ENCODE data around the gene CCDC177.

The CCDC177 gene

DNA sequence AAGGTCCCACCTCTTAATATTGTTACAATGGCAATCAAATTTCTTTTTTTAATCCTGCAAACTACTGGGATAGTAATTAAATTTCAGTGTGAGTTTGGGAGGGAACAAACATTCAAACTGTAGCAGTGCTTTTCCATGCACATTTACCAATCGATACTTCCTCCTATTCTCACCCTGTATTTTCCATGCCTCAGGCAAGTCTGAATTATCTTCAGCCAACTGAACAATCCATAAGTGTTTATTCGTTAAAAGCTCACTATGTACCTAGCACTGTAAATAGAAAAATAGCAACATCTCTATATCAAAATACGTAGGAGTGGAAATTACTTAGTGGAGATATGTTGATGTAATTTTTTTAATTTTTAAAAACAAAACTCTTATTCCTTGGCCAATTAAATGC, 43.5 kb downstream of the CCDC177 start:
- no peak for DNase-seq (ENCODE audit: low read depth)
- TF ChIP-seq, protein P1, sequence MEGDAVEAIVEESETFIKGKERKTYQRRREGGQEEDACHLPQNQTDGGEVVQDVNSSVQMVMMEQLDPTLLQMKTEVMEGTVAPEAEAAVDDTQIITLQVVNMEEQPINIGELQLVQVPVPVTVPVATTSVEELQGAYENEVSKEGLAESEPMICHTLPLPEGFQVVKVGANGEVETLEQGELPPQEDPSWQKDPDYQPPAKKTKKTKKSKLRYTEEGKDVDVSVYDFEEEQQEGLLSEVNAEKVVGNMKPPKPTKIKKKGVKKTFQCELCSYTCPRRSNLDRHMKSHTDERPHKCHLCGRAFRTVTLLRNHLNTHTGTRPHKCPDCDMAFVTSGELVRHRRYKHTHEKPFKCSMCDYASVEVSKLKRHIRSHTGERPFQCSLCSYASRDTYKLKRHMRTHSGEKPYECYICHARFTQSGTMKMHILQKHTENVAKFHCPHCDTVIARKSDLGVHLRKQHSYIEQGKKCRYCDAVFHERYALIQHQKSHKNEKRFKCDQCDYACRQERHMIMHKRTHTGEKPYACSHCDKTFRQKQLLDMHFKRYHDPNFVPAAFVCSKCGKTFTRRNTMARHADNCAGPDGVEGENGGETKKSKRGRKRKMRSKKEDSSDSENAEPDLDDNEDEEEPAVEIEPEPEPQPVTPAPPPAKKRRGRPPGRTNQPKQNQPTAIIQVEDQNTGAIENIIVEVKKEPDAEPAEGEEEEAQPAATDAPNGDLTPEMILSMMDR (conservative IDR thresholded peaks at IDR 0.05; ENCODE audit: low read depth, low read length), result no peak
- H3K4me3 ChIP-seq (ENCODE audit: low read depth, low read length), result no peak overlapping the region

DNA sequence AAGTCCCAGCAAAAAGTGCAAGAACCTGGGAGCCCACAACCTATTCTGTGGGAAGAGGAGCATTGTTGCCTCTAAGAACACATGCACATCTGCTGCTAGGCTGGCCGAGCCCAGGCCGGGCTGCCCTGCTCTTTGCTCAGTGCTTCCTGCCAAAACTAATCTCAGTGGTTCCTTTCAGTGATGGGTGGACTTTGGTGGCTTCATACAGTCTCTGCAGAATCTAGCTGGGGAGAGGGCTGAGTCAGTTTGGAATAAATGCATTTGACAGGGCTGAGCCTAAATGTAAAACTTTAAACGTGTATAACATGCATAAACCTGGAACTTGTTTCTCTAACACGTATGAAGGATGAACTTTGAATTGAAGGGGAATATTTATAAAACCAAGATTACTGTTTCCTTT, 44.6 kb downstream of the CCDC177 start:
- no peak overlapping the region for H3K4me3 ChIP-seq (ENCODE audit: low read depth, low read length)
- TF ChIP-seq, protein P1 (conservative IDR thresholded peaks at IDR 0.05; ENCODE audit: low read depth, low read length), result no peak
- no peak for DNase-seq (ENCODE audit: low read depth)

DNA sequence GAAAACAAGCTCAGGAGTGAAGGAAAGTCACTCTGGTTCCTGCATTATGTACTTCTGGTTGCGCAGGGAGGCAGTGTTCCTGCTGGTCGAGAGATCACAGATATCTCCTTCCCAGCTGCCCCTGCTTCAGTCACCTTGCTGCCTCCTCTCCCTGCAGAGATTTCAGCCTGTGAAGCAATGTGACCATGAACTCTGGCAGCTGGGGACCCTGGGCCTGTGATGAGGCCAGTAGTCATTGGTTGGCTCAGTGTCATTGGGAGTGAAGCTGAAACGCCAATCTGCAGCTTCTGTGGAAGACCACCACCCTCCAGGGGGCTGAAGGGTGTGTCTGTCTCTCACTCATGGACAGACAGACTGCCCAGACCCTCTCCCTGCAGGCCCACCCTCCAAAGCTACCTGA, 45.1 kb downstream of the CCDC177 start:
- TF ChIP-seq, protein P1 (conservative IDR thresholded peaks at IDR 0.05; ENCODE audit: low read depth, low read length), result no peak
- no peak overlapping the region for H3K4me3 ChIP-seq (ENCODE audit: low read depth, low read length)
- no peak for DNase-seq (ENCODE audit: low read depth)

DNA sequence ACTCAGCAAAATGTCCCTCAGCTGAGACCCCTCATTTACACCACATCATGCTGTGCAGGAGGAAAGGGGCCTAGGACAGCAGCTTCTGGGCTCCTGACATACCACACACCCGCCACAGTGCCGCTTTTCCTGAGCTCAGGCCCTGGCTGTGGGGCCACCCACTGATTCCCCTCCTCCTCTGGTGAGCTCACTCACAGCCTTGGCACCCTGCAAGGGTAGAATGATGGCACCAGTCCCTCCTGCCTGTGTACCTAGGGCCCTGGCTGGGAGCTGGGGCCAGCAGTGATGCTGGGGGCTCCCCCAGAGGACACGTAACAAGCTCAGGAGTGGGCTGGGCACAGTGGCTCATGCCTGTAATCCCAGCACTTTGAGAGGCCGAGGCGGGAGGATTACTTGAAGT, 45.7 kb downstream of the CCDC177 start:
- H3K4me3 ChIP-seq (ENCODE audit: low read depth, low read length), result no peak overlapping the region
- DNase-seq (ENCODE audit: low read depth), result no peak
- TF ChIP-seq, protein P1 (conservative IDR thresholded peaks at IDR 0.05; ENCODE audit: low read depth, low read length), result no peak

DNA sequence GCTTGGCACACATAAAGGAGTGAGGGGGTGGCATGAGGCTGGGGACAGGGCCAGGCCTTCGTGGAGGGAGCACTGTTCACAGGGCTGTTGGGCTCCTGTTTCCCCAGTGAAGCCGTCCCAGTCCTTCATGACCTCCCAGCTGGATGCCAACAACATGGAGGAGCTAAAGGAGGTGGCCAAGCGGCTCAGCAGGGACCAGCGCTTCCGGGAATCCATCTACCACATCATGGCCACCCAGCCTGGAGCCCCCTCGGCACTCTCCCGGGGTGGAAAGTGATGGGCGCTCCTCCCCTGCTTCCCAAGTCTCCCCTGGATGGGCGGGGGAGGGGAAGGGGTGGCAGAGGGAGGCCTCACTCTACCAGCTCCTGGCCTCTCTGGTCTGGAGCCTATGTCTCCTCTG, 46.5 kb downstream of the CCDC177 start:
- TF ChIP-seq, protein P1 (conservative IDR thresholded peaks at IDR 0.05; ENCODE audit: low read depth, low read length), result no peak
- no peak overlapping the region for H3K4me3 ChIP-seq (ENCODE audit: low read depth, low read length)
- no peak for DNase-seq (ENCODE audit: low read depth)

DNA sequence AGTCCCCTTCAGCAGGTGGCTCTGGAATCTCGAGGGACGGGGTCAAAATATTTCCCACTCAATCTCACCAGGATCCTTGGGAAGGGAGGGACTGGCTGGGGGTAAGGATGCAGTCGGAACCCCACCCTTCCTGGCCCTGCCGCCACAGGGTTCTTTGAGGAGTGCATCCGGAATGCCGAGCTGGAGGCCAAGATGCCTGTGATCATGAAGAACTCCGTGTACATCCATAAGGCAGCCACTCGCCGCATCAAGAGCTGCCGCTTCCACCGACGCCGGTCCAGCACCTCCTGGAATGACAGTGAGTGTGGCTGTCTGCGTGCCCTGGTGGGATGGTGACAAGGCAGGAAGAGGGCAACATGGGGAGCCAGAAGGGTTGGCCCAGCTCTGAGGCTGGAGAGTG, 47.0 kb downstream of the CCDC177 start:
- no peak for DNase-seq (ENCODE audit: low read depth)
- H3K4me3 ChIP-seq (ENCODE audit: low read depth, low read length), result no peak overlapping the region
- TF ChIP-seq, protein P1 (conservative IDR thresholded peaks at IDR 0.05; ENCODE audit: low read depth, low read length), result no peak

DNA sequence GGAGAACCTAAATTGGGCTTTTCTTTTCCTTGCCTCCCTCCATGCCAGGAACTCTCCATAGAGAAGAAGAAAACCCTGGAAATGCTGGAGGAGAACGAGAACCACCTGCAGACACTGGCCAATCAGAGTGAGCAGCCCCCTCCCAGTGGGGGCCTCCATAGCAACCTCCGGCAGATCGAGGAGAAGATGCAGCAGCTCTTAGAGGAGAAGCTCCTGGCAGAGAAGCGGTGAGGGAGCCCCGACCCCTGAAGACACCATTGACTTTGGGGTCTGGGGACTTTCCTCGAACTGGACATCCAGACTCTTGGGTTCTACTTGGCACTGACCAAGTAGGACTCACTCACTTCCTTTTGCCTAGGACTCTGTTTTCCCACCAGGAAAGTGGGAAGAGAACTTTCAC, 48.8 kb downstream of the CCDC177 start:
- no peak for DNase-seq (ENCODE audit: low read depth)
- TF ChIP-seq, protein P1 (conservative IDR thresholded peaks at IDR 0.05; ENCODE audit: low read depth, low read length), result no peak
- no peak overlapping the region for H3K4me3 ChIP-seq (ENCODE audit: low read depth, low read length)

Measured in choroid plexus epithelial cell (primary cell).